HG03066 (cell line): ENCODE results near the gene SHC2.
"Not testable (repeated sequence)": the region's sequence is repeated elsewhere in the genome, so short reads cannot be mapped to it uniquely, and the experiment has no call there.

ENCODE experiments used
- ATAC-seq: cut with Tn5 transposase; IDR thresholded peaks from one replicate; pipeline ENCODE4 v1.9.1; 2021; ENCODE audit warnings: low read depth; ENCODE audit not compliant: unreplicated experiment

Gene SHC2

DNA sequence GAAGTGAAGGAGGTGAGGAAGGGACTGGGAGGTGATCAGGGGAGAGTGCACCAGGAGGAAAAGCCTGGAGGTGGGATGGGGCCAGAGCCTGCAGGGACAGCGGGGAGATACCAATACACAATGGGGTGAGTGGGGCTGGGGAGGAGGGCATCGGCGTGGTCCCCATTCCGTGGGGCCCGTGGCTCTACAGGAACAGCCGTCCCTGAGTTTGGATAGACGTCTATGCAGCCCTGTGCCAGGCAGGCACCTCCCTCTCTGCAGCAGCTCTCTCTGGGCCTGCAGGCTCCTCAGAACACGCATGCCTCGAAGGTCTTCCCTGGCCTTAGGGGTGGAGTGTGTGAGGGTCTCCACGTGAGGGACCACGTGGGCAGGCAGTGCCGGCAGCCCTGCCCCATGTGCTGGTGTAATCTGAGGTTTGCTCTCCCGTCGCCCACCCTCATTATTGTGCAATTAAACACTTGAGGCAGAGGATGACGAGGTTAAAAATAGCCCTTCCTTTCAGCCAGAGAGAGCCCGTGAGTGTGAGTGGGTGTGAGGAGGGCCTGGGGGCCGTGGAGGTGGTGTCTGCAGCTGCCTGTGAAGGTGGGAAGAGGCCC is 68.4 kb downstream of the SHC2 start:
- ATAC-seq = no peak

DNA sequence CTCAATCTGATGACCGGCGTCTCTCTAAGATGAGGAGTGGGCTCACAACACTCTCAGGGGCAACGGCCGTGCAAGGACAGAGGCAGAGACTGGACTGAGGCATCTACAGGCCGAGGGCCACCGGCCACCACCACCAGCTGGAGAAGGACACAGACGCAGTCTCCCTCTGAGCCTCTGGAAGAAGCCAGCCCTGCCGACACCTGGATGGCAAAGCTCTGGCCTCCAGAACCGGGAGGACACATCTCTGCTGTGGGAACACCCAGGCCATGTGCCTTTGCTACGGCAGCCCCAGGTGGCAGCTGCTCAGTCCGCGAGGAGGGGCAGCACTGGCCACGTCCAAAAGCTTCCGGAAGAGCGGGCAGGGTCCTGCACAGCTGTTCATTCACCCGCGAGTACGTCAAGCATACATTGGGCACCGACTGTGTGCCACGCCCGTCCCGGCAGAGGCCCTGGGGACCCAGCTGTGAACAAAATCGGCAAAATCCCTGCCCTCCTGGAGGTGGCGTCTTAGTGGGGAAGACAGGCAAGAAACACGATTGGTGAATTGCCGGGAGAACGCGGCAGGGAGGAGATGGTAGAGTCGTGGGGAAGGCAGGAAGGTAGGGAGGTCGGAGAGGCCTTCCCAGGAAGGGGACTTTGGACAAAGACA is 69.0 kb downstream of the SHC2 start:
- no peak for ATAC-seq

DNA sequence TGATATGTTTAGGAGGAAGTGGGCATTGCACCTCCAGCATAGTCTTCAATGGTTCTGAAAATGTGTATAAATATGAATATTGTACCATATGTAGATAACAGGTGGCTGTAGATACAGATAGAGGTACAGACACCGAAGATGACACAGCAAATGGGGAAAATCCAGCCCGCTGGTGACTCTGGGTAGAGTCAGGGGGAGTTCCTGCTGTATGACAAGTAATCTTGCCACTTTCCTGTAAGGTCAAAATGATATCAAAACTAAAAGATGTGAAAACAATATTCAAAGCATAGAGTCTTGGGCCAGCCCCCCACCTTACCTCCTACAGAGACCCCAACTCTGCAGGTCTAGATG is 69.7 kb downstream of the SHC2 start:
- no peak for ATAC-seq

DNA sequence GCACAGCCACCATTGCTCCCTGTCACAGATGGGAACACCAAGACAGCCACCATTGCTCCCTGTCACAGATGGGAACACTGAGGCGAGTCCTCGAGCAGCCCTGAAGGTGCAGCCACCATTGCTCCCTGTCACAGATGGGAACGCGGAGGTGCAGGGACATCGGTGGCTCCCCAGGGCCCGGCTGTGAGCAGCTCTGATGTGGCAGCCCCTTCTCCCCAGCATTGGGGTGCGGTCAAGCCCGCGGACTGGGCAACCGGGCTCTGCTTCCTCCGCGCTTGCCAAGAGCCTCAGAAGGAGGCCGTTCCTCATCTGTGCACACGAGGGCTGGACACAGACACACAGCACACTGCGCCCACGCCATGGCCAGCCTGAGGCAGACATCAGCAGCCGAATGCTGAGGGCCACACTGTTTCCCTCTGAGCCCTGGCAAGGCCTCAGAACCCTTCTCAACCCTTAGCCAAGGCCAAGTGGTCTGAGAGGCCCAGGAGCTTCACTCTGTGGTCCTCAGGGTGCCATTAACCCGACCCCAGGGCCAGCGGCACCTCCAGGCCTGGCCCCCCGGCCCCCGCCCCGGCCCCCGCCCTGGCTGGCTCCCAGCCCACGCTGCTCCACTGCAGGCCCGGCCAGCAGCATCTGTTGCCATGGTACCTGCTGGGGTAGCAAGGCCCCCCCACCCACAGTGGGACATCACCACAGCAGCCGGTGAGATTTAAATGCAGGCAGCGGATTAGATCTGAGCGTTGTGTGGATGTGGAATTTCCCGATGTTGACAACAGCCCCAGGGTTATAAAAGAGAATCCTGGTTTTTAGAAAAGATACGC is 70.2 kb downstream of the SHC2 start:
- no peak for ATAC-seq

DNA sequence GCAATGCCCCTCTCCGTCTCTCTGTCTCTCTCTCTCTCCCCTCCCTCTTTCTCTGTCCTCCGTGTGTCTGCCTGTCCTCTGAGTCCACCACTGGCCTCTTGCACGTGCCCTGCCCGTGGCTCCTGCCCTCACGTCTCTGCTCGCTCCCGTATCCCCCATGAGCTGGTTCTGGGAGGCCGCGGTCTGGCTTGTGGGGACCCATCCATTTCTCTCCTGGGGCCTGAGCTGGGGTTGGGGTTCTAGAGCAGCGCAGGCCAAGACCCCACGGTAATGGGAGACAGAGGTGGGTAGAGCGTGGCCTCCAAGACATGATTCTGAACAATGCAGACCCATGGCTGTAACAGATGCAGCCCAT is 70.9 kb downstream of the SHC2 start:
- ATAC-seq = no peak

DNA sequence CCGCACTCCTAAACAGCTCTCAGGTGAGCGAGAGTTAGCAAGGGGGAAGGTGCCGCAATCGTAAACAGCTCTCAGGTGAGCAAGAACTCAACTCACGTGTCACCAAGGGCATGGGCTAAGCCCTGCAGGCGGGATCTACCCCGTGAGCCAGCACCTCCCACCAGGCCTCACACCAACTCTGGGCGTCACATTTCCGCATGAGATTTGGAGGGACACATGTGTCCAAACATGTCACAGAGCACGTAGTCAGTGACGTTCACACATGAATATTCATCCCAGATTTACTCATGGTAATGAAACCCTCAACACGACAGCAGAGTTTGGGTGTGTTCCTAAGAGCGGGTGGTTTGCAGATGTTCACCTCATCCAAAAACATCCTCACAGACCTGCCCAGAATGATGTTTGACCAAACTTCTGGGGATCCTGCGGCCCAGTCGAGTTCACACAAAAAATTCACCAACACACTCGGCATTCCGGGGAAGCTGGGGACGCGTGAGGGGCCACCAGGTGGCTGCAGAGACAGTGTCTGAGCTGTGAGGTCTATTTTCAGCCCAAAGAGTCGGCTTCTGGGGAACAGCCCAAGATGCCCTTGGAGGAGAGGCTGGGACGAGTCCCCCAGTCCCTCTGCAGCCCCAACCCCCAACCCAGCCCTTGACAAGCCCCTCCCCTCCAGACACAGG is 71.4 kb downstream of the SHC2 start:
- no peak for ATAC-seq

DNA sequence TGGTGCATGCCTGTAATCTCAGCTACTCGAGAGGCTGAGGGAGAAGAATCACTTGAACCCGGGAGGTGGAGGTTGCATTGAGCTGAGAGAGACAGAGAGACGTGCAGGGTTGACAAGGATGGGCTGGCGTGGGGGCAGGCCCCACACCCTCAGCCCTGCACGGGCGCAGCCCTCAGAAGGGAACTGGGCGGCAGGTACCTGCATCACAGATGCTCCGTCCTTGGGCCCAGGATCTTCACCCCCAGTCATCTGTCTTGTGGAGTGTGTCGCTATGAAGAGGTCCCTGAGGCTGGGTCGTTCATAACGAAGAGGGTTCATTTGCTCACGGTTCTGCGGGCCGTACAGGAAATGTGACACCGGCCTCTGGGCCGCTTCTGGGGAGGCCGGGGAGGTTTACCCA is 72.1 kb downstream of the SHC2 start:
- ATAC-seq = no peak

DNA sequence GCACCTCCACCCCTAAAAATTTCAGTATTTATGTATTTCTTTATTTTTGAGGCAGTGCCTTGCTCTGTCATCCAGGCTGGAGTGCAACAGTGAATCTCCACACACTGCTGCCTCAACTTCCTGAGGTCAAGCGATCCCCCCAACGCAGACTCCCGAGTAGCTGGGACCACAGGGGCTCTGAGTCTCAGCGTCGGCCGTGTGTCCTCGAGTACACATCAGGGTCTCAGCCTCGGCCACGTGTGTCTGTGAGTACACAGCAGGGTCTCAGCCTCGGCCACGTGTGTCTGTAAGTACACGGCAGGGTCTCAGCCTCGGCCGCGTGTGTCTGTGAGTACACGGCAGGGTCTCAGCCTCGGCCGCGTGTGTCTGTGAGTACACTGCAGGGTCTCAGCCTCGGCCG is 73.1 kb downstream of the SHC2 start:
- no peak for ATAC-seq

DNA sequence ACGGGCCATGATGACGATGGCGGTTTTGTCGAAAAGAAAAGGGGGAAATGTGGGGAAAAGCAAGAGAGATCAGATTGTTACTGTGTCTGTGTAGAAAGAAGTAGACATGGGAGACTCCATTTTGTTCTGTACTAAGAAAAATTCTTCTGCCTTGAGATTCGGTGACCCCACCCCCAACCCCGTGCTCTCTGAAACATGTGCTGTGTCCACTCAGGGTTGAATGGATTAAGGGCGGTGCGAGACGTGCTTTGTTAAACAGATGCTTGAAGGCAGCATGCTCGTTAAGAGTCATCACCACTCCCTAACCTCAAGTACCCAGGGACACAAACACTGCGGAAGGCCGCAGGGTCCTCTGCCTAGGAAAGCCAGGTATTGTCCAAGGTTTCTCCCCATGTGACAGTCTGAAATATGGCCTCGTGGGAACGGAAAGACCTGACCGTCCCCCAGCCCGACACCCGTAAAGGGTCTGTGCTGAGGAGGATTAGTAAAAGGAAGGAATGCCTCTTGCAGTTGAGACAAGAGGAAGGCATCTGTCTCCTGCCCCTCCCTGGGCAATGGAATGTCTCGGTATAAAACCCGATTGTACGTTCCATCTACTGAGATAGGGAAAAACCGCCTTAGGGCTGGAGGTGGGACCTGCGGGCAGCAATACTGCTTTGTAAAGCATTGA is 74.1 kb downstream of the SHC2 start:
- ATAC-seq = not testable (repeated sequence)

DNA sequence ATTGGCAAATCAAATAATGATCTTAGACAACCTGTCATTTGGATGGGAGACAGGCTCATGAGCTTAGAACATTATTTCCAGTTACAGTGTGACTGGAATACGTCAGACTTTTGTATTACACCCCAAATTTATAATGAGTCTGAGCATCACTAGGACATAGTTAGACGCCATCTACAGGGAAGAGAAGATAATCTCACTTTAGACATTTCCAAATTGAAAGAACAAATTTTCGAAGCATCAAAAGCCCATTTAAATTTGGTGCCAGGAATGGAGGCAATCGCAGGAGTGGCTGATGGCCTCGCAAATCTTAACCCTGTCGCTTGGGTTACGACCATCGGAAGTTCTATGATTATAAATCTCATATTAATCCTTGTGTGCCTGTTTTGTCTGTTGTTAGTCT is 74.6 kb downstream of the SHC2 start:
- ATAC-seq = not testable (repeated sequence)

DNA sequence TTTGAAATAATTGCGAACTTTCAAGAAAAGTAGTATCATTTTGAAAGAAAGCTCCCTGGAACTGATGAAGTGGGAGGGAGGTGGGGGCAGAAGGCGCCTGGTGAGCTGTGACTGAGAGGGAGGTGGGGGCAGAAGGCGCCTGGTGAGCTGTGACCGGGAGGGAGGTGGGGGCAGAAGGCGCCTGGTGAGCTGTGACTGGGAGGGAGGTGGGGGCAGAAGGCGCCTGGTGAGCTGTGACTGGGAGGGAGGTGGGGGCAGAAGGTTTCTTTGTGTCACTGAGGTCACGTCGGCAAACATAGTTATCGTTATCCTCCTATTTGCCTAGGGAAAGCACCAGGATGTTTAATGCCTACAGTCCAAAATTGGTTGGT is 76.0 kb downstream of the SHC2 start:
- no peak for ATAC-seq

DNA sequence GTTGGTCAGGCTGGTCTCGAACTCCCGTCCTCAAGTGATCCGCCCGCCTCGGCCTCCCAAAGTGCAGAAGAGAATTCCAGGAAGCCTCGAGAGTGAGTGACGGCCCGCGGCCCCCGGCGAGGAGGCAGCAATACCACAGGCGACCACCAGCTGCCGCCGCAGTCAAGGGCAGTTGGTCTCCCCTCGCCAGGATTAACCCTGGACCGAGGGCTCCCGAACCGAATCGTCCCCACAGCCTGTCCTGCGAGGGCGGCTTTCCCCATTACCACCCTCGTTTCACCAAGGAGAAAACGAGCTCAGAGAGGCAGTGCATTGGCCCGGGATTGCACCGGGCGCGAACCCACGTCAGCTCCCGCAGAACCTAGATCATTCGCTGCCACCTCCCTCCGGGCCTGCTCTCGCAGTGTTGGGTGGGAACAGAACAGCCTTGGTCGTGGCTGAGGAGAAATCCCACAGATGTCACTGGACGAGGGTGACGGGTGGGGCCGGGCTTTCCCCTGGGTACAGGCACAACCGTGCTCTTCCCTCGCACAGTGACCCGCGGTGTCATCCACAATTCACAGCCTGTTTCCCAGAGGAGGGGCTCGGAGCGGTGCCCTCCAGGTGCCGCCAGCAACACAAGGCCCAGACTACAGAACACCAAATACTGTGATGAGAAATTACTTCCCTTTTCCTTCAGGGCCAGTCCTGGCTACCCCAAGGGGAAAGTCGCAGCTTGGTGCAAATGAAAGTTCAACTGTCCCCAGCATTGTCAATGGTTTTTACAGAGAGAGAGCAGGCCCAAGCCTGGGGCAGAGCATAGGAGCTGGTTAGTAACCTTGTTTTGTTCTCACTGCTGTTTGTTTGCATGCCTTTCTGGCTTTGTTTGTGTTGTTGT is 76.7 kb downstream of the SHC2 start:
- ATAC-seq = no peak

DNA sequence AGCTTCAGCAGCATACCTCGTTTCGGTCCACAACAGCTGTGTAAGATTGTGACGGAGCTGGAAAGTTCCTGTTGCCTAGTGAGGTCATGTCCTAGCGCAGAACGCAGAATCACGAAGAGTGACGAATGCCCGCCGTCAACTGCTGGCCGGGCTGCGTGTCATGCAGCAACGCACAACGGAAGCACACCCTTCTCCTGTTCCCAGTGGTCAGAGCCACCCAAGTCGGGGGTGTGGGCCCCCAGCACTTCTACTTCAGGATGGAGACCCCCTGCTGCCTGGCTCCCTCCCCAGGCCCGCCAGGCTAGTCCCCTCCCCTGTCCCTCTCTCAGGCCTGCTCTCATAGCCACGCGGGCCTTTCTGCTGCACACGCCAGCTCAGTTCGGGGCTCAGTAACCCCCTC is 77.8 kb downstream of the SHC2 start:
- no peak for ATAC-seq

DNA sequence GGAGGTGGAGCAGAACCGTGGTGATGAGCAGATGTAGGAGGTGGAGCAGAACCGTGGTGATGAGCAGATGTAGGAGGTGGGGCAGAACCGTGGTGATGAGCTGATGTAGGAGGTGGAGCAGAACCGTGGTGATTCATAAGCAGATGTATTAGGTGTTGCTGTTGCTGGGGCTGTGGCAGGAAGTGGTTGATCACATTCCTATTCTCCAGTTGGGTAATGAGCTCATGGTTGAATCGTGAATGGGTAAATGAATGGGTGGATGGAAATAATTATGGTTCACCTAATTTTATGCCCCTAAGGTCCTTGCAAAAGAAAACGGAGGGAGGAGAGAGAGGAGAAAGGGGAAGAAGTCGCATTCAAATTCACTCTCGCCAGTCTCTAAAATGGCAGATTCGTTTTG is 78.3 kb downstream of the SHC2 start:
- not testable (repeated sequence) for ATAC-seq

DNA sequence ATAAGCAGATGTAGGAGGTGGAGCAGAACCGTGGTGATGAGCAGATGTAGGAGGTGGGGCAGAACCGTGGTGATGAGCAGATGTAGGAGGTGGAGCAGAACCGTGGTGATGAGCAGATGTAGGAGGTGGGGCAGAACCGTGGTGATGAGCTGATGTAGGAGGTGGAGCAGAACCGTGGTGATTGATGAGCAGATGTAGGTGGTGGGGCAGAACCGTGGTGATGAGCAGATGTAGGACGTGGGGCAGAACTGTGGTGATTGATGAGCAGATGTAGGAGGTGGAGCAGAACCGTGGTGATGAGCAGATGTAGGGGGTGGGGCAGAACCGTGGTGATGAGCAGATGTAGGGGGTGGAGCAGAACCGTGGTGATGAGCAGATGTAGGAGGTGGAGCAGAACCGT is 78.9 kb downstream of the SHC2 start:
- not testable (repeated sequence) for ATAC-seq

DNA sequence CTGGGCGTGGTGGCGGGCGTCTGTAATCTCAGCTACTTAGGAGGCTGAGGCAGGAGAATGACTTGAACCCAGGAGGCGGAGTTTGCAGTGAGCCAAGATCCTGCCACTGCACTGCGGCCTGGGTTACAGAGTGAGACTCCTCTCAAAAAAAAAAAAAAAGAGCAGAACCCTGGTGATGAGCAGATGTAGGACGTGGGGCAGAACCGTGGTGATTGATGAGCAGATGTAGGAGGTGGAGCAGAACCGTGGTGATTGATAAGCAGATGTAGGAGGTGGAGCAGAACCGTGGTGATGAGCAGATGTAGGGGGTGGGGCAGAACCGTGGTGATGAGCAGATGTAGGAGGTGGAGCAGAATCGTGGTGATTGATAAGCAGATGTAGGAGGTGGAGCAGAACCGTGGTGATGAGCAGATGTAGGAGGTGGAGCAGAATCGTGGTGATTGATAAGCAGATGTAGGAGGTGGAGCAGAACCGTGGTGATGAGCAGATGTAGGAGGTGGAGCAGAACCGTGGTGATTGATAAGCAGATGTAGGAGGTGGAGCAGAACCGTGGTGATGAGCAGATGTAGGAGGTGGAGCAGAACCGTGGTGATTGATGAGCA is 80.1 kb downstream of the SHC2 start:
- ATAC-seq = not testable (repeated sequence)

DNA sequence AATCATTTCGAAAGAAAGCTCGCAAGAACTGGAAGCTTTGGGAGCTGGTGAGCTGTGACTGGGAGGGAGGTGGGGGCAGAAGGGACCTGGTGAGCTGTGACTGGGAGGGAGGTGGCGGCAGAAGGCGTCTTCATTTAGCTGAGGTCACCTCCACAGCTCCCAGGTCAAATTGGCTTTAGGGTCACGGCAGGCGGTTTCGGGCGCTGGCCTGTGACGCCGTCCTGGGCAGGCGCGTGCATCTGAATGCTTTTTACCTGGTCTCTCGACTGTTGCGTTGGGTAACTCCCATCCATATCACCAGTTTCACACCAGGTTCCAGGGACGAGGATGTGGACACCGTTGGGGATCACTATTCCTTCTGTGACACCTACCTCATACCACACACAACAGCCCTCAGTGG is 81.0 kb downstream of the SHC2 start:
- ATAC-seq = no peak

DNA sequence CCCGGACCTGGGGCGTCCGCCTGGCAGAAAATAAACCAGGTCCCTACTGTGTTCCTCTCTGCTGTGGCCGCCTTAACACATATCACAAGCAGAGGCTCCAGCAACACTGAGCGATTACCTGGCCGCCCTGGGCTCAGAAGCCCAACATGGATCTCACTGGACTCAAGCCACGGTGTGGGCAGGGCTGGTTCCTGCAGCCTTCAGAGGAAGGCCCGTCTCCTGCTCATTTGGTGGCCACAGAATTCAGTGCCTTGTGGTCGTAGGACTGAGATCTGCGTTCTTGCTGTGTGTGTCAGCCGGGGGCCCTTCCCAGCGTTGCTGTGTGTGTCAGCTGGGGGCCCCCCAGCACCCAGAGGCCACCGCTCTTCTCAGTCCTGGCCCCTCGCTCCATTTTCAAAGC is 82.1 kb downstream of the SHC2 start:
- ATAC-seq = no peak

DNA sequence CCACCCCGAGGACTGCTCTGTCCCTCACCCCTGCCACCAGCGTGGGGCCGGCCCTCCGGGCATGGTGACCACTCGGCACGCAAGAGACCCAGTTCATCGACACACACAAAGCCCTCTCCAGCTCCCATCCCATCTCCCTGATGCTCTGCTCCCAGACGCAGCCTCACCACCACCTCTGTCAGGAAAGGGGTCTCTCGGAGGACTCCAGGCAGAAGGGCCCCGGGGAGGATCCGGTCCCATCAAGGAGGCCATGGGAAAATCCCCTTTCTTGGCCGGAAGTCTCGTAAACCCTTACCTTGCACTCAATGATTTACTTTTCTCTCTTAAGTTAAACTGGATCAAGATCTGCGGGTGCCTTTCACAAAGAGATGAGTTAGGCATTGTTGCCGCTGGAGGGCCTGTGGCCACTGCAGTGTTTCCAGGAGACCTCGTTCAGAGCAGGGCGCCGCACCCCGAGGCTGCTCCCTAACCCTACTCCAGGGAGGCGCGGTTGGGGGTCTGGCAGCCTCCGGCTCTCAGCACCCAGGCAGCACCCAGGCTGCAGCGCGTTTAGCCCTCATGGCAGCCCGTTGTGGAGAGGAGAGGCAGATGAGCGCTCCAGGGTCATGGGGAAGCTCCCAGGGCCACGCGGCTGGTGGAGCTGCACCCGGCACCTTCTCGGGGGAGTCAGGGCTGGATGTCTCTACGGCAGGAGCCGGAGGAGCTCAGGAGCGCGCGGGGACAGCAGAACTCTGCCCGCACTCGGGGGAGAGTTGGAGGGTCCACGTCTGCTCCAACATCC is 82.8 kb downstream of the SHC2 start:
- ATAC-seq = no peak
